HG02852 (cell line): ENCODE measurements around the gene CAPN1.

Experiments
- ATAC-seq: cut with Tn5 transposase; IDR thresholded peaks from one replicate; pipeline ENCODE4 v1.9.1; 2021; ENCODE audit warnings: mild to moderate bottlenecking, moderate library complexity; ENCODE audit not compliant: unreplicated experiment

Gene CAPN1

DNA sequence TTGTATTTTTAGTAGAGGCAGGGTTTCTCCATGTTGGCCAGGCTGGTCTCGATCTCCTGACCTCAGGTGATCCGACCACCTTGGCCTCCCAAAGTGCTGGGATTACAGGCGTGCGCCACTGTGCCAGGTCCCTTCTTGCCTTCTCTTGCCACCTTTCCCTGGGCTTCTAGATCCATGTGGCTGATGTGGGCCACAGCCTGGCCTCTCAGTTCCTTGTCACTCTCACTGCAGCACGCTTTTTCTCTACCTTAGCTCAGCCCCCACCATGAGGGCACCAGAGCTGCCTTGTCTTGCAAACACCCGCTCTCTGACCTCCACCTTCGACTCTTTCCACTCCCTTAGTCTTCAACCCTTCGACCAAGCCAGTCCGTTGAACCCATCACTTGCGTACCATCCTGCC lies 7.5 kb downstream of the CAPN1 start:
- no peak for ATAC-seq

DNA sequence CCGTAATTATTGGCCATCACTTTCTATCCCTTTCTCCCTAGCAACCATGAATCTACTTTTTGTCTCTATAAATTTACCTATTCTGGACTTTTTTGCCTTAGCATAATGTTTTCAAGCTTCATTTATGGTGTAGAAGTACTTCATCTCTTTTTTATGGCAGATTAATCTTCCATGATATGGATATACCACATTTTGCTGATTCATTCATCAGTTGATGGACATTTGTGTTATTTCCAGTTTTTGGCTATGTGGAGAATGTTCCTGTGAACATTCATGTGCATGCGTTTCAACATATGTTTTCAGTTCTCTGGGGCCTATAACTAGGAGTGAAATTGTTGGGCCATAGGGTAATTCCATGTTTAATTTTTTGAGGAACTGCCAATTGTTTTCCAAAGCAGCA lies 12.8 kb downstream of the CAPN1 start:
- no peak for ATAC-seq

GRCh38 chr11:65204143-65204542 lies 22.4 kb downstream of the CAPN1 start:
- no peak for ATAC-seq

DNA sequence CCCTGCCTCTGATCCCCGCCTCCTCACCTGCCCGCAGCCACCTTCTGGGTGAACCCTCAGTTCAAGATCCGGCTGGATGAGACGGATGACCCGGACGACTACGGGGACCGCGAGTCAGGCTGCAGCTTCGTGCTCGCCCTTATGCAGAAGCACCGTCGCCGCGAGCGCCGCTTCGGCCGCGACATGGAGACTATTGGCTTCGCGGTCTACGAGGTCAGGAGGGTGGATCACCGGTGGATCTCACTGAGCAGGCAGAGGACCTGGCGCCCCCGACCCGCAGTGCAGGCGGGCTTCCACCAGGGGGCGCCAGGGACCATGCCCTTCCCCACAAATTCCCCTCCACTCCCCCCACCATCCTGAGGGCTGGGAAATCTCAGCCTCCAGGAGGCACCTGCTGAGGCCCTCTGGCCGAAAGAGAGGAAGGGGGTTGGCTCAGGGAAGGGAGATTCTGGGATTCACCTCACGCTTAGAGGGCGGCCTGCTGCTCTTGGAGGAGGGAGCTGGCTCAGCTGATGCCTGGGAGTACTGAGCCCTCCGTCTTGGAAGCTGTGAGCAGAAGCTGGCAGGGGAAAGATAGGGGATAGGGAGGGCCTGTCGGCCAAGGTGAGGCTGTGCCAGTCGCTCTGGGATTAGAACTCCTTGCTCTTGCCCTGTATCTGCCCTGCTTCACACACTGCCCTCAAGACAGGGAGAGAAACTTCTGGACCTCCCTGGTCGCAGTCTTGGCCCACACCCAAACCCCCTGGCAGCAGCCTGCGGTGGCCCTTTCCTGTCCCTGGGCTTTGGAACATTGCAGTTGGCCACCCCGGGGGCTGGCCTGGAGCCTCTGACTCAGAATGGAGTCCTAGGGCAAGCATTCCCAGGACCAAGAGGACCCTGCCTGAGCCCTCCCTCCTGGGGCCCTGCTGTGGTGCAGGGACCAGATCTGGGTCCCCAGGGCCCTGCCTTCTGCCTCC lies 23.2 kb downstream of the CAPN1 start:
- ATAC-seq: no peak

GRCh38 chr11:65205602-65205967 lies 23.9 kb downstream of the CAPN1 start:
- no peak for ATAC-seq

DNA sequence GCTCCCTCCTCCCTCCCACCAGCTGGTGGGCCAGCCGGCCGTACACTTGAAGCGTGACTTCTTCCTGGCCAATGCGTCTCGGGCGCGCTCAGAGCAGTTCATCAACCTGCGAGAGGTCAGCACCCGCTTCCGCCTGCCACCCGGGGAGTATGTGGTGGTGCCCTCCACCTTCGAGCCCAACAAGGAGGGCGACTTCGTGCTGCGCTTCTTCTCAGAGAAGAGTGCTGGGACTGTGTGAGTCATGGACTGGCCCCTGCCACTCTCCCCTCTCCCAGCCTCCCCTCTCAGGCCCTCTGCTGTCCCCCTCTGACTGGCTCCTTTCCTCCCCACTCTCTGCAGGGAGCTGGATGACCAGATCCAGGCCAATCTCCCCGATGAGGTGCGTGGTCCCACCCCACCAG lies 24.7 kb downstream of the CAPN1 start:
- ATAC-seq: no peak

DNA sequence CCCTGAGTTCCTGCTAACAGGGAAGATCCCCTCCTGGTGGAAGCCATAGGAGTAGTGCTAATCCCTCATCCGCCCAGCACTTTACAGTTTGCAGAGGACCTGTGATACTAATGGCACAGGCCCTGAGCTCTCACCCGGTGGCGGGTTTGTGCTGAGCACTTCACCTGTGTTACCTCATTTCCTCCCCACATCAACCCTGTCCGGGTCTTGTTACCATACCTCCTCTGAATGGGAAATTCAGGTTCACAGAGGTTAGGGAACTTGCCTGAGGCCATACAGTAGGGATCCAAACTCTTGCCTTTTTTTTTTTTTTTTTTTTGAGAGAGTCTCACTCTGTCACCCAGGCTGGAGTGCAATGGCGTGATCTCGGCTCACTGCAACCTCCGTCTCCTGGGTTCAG lies 25.2 kb downstream of the CAPN1 start:
- no peak for ATAC-seq

DNA sequence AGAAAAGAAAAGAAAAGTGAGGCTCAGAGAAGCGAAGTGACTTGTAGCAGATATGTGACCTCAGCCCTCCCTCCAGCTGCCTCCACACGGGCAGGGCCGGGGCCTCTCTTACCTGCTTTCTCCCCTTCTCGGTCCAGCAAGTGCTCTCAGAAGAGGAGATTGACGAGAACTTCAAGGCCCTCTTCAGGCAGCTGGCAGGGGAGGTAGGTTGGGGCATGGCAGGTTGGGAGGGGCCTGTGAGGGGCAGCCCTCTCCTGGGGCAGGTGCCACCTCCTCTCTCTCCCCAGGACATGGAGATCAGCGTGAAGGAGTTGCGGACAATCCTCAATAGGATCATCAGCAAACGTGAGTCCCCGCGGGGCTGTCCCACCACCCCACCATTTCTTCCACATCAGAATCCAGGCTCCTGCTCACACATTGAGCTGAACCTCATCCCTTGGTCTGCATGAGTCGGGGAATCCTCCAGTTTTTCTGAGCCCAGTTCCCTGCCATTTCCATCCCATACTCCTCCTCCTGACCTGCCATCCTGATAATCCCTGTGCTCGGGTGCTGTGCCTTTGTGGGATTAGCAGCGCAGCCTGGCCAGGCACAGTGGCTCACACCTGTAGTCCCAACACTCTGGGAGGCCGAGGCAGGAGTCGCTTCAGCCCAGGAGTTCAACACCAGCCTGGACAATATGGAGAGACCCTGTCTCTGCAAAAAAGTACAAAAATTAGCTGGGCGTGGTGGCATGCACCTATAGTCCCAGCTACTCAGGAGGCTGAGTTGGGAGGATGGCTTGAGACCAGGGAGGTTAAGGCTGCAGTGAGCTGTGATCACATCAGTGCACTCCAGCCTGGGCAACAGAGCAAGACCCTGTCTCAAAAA lies 26.4 kb downstream of the CAPN1 start:
- ATAC-seq: no peak

DNA sequence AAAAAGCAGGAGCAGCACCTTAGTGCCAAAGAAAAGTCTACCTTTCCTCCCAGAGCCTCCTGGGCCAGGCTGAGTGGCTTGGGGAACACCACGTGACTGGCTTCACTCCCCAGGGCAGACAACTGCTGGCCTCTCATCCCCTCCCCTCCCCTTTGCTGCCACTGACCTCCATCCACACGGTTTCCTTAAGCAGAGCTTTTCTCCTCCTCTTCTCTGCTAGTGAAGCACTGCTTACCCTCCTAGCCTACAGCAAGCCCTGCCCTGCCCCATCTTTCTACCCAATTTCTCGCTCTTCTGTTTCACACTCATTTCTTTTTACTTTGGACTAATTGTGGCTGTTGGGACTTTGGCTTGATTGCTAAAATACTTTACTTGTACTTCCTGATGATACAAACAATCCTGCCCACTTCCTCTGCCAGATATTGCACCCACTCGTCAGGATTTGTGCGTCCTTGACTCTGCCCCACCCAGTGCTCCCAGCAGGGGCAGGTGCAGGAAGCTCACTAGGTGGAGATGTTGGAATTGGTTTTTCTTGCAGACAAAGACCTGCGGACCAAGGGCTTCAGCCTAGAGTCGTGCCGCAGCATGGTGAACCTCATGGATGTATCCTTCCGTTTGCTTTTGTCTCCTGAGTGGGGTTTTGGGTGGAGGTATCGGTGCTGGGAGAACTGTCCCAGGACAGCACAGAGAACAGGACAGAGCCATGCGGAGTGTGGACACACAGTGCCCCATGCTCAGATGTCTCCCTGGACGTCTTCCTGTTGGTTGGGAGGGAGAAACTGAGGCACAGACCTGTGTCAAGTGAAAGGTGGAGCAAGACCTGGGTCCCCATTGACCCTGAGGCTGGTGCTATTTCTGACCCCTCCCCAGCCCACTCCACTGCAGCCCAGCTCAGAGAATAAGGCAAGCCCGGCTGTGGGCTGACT lies 27.3 kb downstream of the CAPN1 start:
- no peak for ATAC-seq

GRCh38 chr11:65209711-65210360 lies 28.1 kb downstream of the CAPN1 start:
- ATAC-seq: no peak

DNA sequence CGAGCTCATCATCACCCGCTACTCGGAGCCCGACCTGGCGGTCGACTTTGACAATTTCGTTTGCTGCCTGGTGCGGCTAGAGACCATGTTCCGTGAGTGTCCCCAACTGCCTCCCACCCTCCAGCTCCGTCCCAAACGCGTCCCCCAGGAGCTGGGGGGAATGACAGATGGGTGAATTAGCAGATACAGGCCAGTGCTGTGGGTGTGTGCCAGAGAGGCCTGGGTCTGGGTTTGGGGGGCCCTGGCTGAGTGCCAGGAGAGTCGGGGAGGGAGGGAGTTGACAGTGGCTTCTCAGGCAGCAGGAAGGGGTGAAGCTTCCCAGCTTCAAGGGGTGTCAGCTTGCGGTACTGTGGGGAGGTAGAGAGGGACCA lies 28.6 kb downstream of the CAPN1 start:
- no peak for ATAC-seq

- ATAC-seq: no peak
Observed at GRCh38 chr11:65210748-65211147, 29.0 kb downstream of the CAPN1 start.

GRCh38 chr11:65211293-65212105 lies 29.8 kb downstream of the CAPN1 start:
- no peak for ATAC-seq

GRCh38 chr11:65212226-65212801 lies 30.6 kb downstream of the CAPN1 start:
- ATAC-seq: no peak

DNA sequence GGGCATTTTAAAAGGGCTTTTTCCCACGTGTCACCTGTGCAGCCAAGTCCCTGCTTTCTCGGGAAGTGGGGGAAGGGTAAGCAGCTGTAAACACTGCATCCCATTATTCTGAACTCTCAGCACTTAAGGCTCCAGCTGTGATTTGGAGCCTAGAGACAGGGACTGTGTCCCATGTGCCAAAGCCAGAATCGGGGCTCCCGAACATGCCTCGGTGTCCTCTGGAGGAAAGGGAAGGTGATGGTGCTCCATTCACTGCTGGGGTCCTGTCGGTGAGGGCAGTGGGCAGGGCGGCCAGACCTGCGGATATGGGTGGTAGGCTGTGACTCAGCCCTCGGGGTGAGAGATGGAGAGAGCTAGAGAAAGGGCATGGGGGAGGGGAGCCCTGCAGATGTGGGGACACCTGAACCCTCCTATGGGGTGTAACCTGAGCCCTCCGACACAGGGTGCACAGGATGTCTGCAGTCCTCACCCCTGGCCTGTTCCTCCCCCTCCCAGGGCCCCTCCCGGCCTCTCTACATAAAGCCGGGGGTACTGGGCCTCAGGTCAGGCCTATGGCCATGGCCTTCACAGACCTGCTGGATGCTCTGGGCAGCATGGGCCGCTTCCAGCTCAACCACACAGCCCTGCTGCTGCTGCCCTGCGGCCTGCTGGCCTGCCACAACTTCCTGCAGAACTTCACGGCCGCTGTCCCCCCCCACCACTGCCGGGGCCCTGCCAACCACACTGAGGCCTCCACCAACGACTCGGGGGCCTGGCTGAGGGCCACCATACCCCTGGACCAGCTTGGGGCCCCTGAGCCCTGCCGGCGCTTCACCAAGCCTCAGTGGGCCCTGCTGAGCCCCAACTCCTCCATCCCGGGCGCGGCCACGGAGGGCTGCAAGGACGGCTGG lies 31.8 kb downstream of the CAPN1 start:
- no peak for ATAC-seq

DNA sequence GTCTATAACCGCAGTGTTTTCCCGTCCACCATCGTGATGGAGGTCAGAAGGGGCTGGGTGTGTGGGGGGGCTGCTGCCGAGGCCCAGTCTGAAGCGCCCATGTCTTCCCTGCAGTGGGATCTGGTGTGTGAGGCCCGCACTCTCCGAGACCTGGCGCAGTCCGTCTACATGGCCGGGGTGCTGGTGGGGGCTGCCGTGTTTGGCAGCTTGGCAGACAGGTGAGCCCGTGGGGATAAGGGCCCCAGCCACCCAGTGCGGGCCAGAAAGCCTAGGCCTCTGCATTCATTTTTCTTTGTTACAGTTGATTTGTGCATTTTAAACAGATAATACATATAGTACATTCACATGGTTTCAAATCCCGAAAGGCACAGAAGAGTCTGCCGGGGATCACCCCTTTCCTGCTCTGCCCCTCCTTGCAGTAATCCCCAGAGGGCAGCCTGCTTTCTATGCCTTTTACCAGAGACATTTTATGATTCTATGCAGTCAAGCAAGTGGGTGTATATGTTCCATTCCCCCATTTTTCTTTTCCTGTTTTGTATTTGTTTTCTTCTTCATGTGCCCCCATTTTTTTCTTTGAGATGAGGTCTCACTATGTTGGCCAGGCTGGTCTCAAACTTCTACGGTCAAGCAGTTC lies 32.6 kb downstream of the CAPN1 start:
- ATAC-seq: no peak

- no peak for ATAC-seq
Observed at GRCh38 chr11:65215441-65216076, 33.8 kb downstream of the CAPN1 start.
